CD14-positive monocyte (primary cell): ENCODE data around the gene PIP4K2C. TPM values are rescaled to one million over a fixed set of nuclear protein-coding genes. Genes with fewer than 3 reads are reported as not detected.

ENCODE experiments used
- DNase-seq, 3 donors: peaks; one replicate each; pipeline ENCODE4 v3.0.0-alpha.2; 2011 to 2022
- H2AFZ ChIP-seq: 2 replicates; pipeline ENCODE4 v1.6.0; 2012; ENCODE audit warnings: mild to moderate bottlenecking, low read depth, low read length, inconsistent platforms; ENCODE audit not compliant: insufficient read depth, poor library complexity, severe bottlenecking
- H3K27ac ChIP-seq, 2 donors: 1 replicate in 1 of 2; 2 replicates in 1 of 2; pipeline ENCODE4 v1.5.1; 2012 to 2013; ENCODE audit warnings: low read length in 2 of 2, control low read depth in 1 of 2, inconsistent platforms in 1 of 2, low read depth in 1 of 2, mild to moderate bottlenecking in 1 of 2
- H3K27me3 ChIP-seq, 2 donors: one replicate each; pipeline versions ENCODE4 v1.6.0 to v1.6.1; 2011 to 2013; ENCODE audit warnings: low read length in 2 of 2; ENCODE audit not compliant: control insufficient read depth in 2 of 2, insufficient read depth in 2 of 2
- H3K36me3 ChIP-seq, 2 donors: replicated peaks in 1 of 2; 1 replicate in 1 of 2; 2 replicates in 1 of 2; pipeline versions ENCODE4 v1.5.1 to v1.6.1; 2012 to 2013; ENCODE audit warnings: low read length in 2 of 2, control low read depth in 1 of 2, inconsistent platforms in 1 of 2, mild to moderate bottlenecking in 1 of 2; ENCODE audit not compliant: insufficient read depth in 2 of 2, control insufficient read depth in 1 of 2
- H3K4me1 ChIP-seq, 2 donors: 1 replicate in 1 of 2; 2 replicates in 1 of 2; pipeline versions ENCODE4 v1.5.1 to v1.6.1; 2012 to 2013; ENCODE audit warnings: low read length in 2 of 2, control low read depth in 1 of 2, inconsistent platforms in 1 of 2, mild to moderate bottlenecking in 1 of 2, moderate library complexity in 1 of 2; ENCODE audit not compliant: insufficient read depth in 2 of 2, control insufficient read depth in 1 of 2
- H3K4me2 ChIP-seq: replicated peaks from 2 replicates; pipeline ENCODE3; 2012; ENCODE audit warnings: low read length, moderate library complexity, mild to moderate bottlenecking; ENCODE audit not compliant: poor library complexity, severe bottlenecking; ENCODE audit errors: extremely low read depth
- H3K4me3 ChIP-seq, 3 experiments: fragments of 200-600 bp in 1 of 3; sonication (generic) in 1 of 3; replicated peaks in 1 of 3; 1 replicate in 2 of 3; 2 replicates in 1 of 3; pipeline ENCODE4 v1.5.1; 2011 to 2013; ENCODE audit warnings: low read length in 3 of 3, mild to moderate bottlenecking in 3 of 3, control low read depth in 2 of 3, low read depth in 2 of 3, inconsistent platforms in 1 of 3, moderate library complexity in 1 of 3
- H3K79me2 ChIP-seq: 2 replicates; pipeline ENCODE4 v1.6.0; 2012; ENCODE audit warnings: mild to moderate bottlenecking, control low read depth, inconsistent platforms, low read length, moderate library complexity; ENCODE audit not compliant: insufficient read depth
- H3K9ac ChIP-seq: 2 replicates; pipeline ENCODE4 v1.6.0; 2017; ENCODE audit warnings: low read length, mild to moderate bottlenecking; ENCODE audit not compliant: insufficient read depth, poor library complexity, severe bottlenecking
- H3K9me3 ChIP-seq, 2 donors: replicated peaks in 1 of 2; 1 replicate in 1 of 2; 2 replicates in 1 of 2; pipeline versions ENCODE4 v1.5.1 to v1.6.1; 2012 to 2013; ENCODE audit warnings: low read length in 2 of 2, control low read depth in 1 of 2; ENCODE audit not compliant: control insufficient read depth in 1 of 2, insufficient read depth in 1 of 2
- H4K20me1 ChIP-seq: 2 replicates; pipeline ENCODE4 v1.6.0; 2012; ENCODE audit warnings: mild to moderate bottlenecking, low read length, control low read depth, moderate library complexity; ENCODE audit not compliant: insufficient read depth
- H3K27ac Mint-ChIP-seq, 7 donors: one replicate each; pipeline ENCODE4 v1.8.0; 2020; ENCODE audit warnings: mild to moderate bottlenecking in 7 of 7, mixed read lengths in 7 of 7, moderate library complexity in 6 of 7, inconsistent platforms in 2 of 7
- H3K27me3 Mint-ChIP-seq, 3 donors: one replicate each; pipeline ENCODE4 v1.8.0; 2021 to 2022; ENCODE audit warnings: low read depth in 3 of 3, mild to moderate bottlenecking in 3 of 3, mixed read lengths in 3 of 3, moderate library complexity in 3 of 3, inconsistent platforms in 1 of 3
- H3K36me3 Mint-ChIP-seq, 2 donors: one replicate each; pipeline ENCODE4 v1.8.0; 2020; ENCODE audit warnings: mixed read lengths in 2 of 2, inconsistent platforms in 1 of 2, mild to moderate bottlenecking in 1 of 2
- H3K4me1 Mint-ChIP-seq: one replicate; pipeline ENCODE4 v1.8.0; 2020; ENCODE audit warnings: mild to moderate bottlenecking, mixed read lengths
- H3K4me3 Mint-ChIP-seq, 2 donors: one replicate each; pipeline ENCODE4 v1.8.0; 2020; ENCODE audit warnings: mild to moderate bottlenecking in 2 of 2, mixed read lengths in 2 of 2, moderate library complexity in 1 of 2
- H3K9me3 Mint-ChIP-seq, 7 donors: one replicate each; pipeline ENCODE4 v1.8.0; 2020 to 2022; ENCODE audit warnings: mixed read lengths in 7 of 7, mild to moderate bottlenecking in 6 of 7, moderate library complexity in 6 of 7, inconsistent platforms in 2 of 7
- WGBS: methylation state at CpG from one replicate; pipeline ENCODE4 v1.1.5; 2013; ENCODE audit warnings: missing lambda C conversion rate; ENCODE audit not compliant: insufficient coverage; 5-methylcytosine and 5-hydroxymethylcytosine counted together
- intact Hi-C, 2 donors: fragments of 100-400 bp; cut with micrococcal nuclease; formaldehyde crosslinking; loops; one replicate each; pipeline versions ENCODE4 v1.15.0 to v1.15.1; 2023
- polyA plus RNA-seq, 3 donors: library from polyadenylated mRNA; depleted of rRNA in 1 of 3; unstranded in 2 of 3; stranded (reverse) in 1 of 3; fragments of 300-500 nt in 2 of 3; fragments of >200 nt in 1 of 3; fragmentation: Illumina TruSeq in 2 of 3; gene quantifications; 1 replicate in 2 of 3; 2 replicates in 1 of 3; pipeline ENCODE4 v1.2.3, GENCODE V29; 2012 to 2021
- TF ChIP-seq, protein P1 (sequence below): fragments of 200-600 bp; IDR thresholded peaks from one replicate; pipeline ENCODE4 v1.8.0; 2022; ENCODE audit warnings: antibody characterized with exemption, mild to moderate bottlenecking

PIP4K2C gene
- polyA plus RNA-seq, 3 donors: 12.3 to 18.6 (median 16.9) TPM

- peaks cover 27% of the 10 kb centered on the region for H3K79me2 ChIP-seq
- peak within 1 kb of the TSS; percentile 98 for H2AFZ ChIP-seq
- peak within 1 kb of the TSS; percentile 93 for H3K9ac ChIP-seq
- Mint-ChIP-seq H3K4me1 (peaks cover 48% of the 10 kb centered on the region), H3K4me3 (peak within 1 kb of the TSS; percentile 99 to 100), H3K36me3 (peaks cover 24 to 26% of the 10 kb centered on the region in 2 donors), H3K27me3 (peaks cover 31 to 35% (median 31%) of the 10 kb centered on the region in 3 donors), H3K27ac (peak within 1 kb of the TSS; percentile 84 to 96 (median 88)), H3K9me3 (peaks cover 0 to 11% (median 2%) of the 10 kb centered on the region in 7 donors)
- H3K27ac ChIP-seq: peak within 1 kb of the TSS; percentile 23 to 82
- WGBS: under 1% methylated on average over 56 of the region's 56 CpGs
- no peaks in the 10 kb centered on the region for H3K9me3 ChIP-seq
- TF ChIP-seq, protein P1, sequence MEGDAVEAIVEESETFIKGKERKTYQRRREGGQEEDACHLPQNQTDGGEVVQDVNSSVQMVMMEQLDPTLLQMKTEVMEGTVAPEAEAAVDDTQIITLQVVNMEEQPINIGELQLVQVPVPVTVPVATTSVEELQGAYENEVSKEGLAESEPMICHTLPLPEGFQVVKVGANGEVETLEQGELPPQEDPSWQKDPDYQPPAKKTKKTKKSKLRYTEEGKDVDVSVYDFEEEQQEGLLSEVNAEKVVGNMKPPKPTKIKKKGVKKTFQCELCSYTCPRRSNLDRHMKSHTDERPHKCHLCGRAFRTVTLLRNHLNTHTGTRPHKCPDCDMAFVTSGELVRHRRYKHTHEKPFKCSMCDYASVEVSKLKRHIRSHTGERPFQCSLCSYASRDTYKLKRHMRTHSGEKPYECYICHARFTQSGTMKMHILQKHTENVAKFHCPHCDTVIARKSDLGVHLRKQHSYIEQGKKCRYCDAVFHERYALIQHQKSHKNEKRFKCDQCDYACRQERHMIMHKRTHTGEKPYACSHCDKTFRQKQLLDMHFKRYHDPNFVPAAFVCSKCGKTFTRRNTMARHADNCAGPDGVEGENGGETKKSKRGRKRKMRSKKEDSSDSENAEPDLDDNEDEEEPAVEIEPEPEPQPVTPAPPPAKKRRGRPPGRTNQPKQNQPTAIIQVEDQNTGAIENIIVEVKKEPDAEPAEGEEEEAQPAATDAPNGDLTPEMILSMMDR: no peak
- peak within 1 kb of the TSS; percentile 94 for H3K4me2 ChIP-seq
- peaks cover 18 to 42% of the 10 kb centered on the region in 2 donors for H3K4me1 ChIP-seq
- H3K4me3 ChIP-seq: peak within 1 kb of the TSS; percentile 73 to 96 (median 94)
- H3K27me3 ChIP-seq: peaks cover 25 to 34% of the 10 kb centered on the region in 2 donors
- intact Hi-C loops: loop anchor here (5.0 to 10.0 kb wide), 3 partner anchors 69 to 208 kb away; partner anchors contain the start of genes ARHGAP9 (in 2 of the 2), CDK4 (in 1 of the 2) and MARCHF9 (in 1 of the 2)
- DNase-seq: peak; percentile 93 to 97 (median 95)
- H3K36me3 ChIP-seq: peaks cover 2 to 21% of the 10 kb centered on the region in 2 donors
- peaks cover 2% of the 10 kb centered on the region for H4K20me1 ChIP-seq
These were observed 44.3 kb upstream of the PIP4K2C start, which contains the start of gene DCTN2 for GRCh38 chr12:57546438-57547287. Gene DCTN2 (minus strand): TSS chr12:57547192. CDS start chr12:57547063, 129 bp downstream.

GRCh38 chr12:57547288-57548012 lies 43.5 kb upstream of the PIP4K2C start:
- peak overlapping the region; percentile 93 for H3K9ac ChIP-seq
- Mint-ChIP-seq H3K27me3 (peaks cover 34 to 39% (median 35%) of the 10 kb centered on the region in 3 donors), H3K9me3 (peaks cover 0 to 11% (median 2%) of the 10 kb centered on the region in 7 donors), H3K4me1 (peaks cover 48% of the 10 kb centered on the region), H3K36me3 (peaks cover 19 to 20% of the 10 kb centered on the region in 2 donors), H3K4me3 (peak overlapping the region; percentile 99 to 100), H3K27ac (peak overlapping the region; percentile 84 to 96 (median 87))
- no peak for DNase-seq
- no CpG with 5 or more reads among the region's 9 CpGs for WGBS
- H3K27me3 ChIP-seq: peaks cover 27 to 37% of the 10 kb centered on the region in 2 donors
- H2AFZ ChIP-seq: peak overlapping the region; percentile 98
- peak overlapping the region; percentile 73 to 96 (median 94) for H3K4me3 ChIP-seq
- peak overlapping the region; percentile 94 for H3K4me2 ChIP-seq
- peaks cover 0 to 13% of the 10 kb centered on the region in 2 donors for H3K36me3 ChIP-seq
- peaks cover 18 to 42% of the 10 kb centered on the region in 2 donors for H3K4me1 ChIP-seq
- TF ChIP-seq, protein P1: no peak
- H3K27ac ChIP-seq: peak overlapping the region in 1 of 2 donors; percentile 82
- intact Hi-C loops: loop anchor here (5.0 to 10.0 kb wide), 3 partner anchors 70 to 207 kb away; partner anchors contain the start of genes ARHGAP9 (in 2 of the 2), CDK4 (in 1 of the 2) and MARCHF9 (in 1 of the 2)
- H3K9me3 ChIP-seq: no peaks in the 10 kb centered on the region
- no peaks in the 10 kb centered on the region for H4K20me1 ChIP-seq
- H3K79me2 ChIP-seq: peaks cover 27% of the 10 kb centered on the region
